Testis (tissue), 3 donors: ENCODE results near the gene DCN. TPM values are rescaled to one million over a fixed set of nuclear protein-coding genes. Genes with fewer than 3 reads are reported as not detected.

Experiments used
- DNase-seq: peaks from one replicate; pipeline ENCODE4 v3.0.0-alpha.2; 2019
- H3K27ac ChIP-seq, 2 donors: fragments of 200-600 bp; sonication (generic); one replicate each; pipeline ENCODE4 v1.5.1; 2019
- H3K27me3 ChIP-seq: fragments of 200-600 bp; sonication (generic); one replicate; pipeline ENCODE4 v1.5.1; 2019
- H3K36me3 ChIP-seq: fragments of 200-600 bp; sonication (generic); one replicate; pipeline ENCODE4 v1.5.1; 2017; ENCODE audit warnings: low read depth; ENCODE audit errors: missing control alignments
- H3K4me1 ChIP-seq: fragments of 200-600 bp; sonication (generic); one replicate; pipeline ENCODE4 v1.5.1; 2019
- H3K4me3 ChIP-seq, 2 donors: fragments of 200-600 bp; sonication (generic); one replicate each; pipeline ENCODE4 v1.5.1; 2017 to 2019
- H3K9me3 ChIP-seq: fragments of 200-600 bp; sonication (generic); one replicate; pipeline ENCODE4 v1.5.1; 2017
- CTCF ChIP-seq, 3 experiments: fragments of 450-650 bp in 2 of 3; fragments of 200-600 bp in 1 of 3; sonication (generic) in 1 of 3; IDR thresholded peaks; one replicate each; pipeline ENCODE4 v1.5.1; 2016 to 2019; ENCODE audit warnings: antibody characterized with exemption in 3 of 3, mild to moderate bottlenecking in 2 of 3, moderate library complexity in 1 of 3
- POLR2A ChIP-seq: fragments of 450-650 bp; IDR thresholded peaks from one replicate; pipeline ENCODE4 v1.6.1; 2017; ENCODE audit warnings: antibody characterized with exemption, mild to moderate bottlenecking, moderate library complexity
- WGBS, 2 donors: methylation state at CpG; one replicate each; pipeline ENCODE4 v1.1.5; 2018; 5-methylcytosine and 5-hydroxymethylcytosine counted together
- intact Hi-C: fragments of 100-400 bp; cut with DNase I; formaldehyde crosslinking; loops from one replicate; pipeline ENCODE4 v1.15.1; 2023; ENCODE audit warnings: low total_unique reads
- polyA plus RNA-seq: library from polyadenylated mRNA; stranded (reverse); fragments of 350-450 nt; fragmentation: Illumina TruSeq; extraction: RNeasy Lipid Tissue Mini Kit (QIAGEN cat#74804); gene quantifications from one replicate; pipeline ENCODE4 v1.2.3, GENCODE V29; 2014; ENCODE audit warnings: low read depth, low replicate concordance; ENCODE audit not compliant: insufficient read depth
- total RNA-seq, 2 donors: library from RNA; depleted of rRNA; stranded (reverse); fragments of >200 nt; gene quantifications; one replicate each; pipeline ENCODE4 v1.2.3, GENCODE V29; 2016

The DCN gene
- total and polyA plus RNA-seq, 3 donors from 2014 or later: 144 to 1,453 (median 329) TPM

GRCh38 chr12:91183551-91183950, 934 bp upstream of the DCN start:
- peak overlapping the region; percentile 40 to 90 for H3K27ac ChIP-seq
- TF ChIP-seq CTCF (IDR thresholded peaks at IDR 0.05): no peak
- TF ChIP-seq POLR2A: no peak
- DNase-seq: no peak
- H3K4me3 ChIP-seq: no peak overlapping the region
- no peaks in the 10 kb centered on the region for H3K4me1 ChIP-seq
- H3K9me3 ChIP-seq: no peaks in the 10 kb centered on the region
- 38 to 56% methylated on average over 2 of the region's 2 CpGs for WGBS, 2 donors
- H3K27me3 ChIP-seq: no peaks in the 10 kb centered on the region
- no peaks in the 10 kb centered on the region for H3K36me3 ChIP-seq
- intact Hi-C loops: loop anchor here (10.0 kb wide), 2 partner anchors 61 to 141 kb away; no protein-coding TSS in a partner anchor

- intact Hi-C loops: loop anchor here (10.0 kb wide), 2 partner anchors 64 to 144 kb away; no protein-coding TSS in a partner anchor
- 30 to 31% methylated on average over 4 of the region's 4 CpGs for WGBS, 2 donors
- no peaks in the 10 kb centered on the region for H3K27me3 ChIP-seq
- H3K4me1 ChIP-seq: no peaks in the 10 kb centered on the region
- TF ChIP-seq CTCF (IDR thresholded peaks at IDR 0.05) (no peak), POLR2A (no peak)
- no peak for DNase-seq
- H3K27ac ChIP-seq: peak overlapping the region; percentile 83 to 90
- H3K36me3 ChIP-seq: no peaks in the 10 kb centered on the region
- H3K9me3 ChIP-seq: no peaks in the 10 kb centered on the region
- peak overlapping the region; percentile 25 to 36 for H3K4me3 ChIP-seq
Measured at GRCh38 chr12:91180582-91181395, 1.8 kb downstream of the DCN start.

DNA sequence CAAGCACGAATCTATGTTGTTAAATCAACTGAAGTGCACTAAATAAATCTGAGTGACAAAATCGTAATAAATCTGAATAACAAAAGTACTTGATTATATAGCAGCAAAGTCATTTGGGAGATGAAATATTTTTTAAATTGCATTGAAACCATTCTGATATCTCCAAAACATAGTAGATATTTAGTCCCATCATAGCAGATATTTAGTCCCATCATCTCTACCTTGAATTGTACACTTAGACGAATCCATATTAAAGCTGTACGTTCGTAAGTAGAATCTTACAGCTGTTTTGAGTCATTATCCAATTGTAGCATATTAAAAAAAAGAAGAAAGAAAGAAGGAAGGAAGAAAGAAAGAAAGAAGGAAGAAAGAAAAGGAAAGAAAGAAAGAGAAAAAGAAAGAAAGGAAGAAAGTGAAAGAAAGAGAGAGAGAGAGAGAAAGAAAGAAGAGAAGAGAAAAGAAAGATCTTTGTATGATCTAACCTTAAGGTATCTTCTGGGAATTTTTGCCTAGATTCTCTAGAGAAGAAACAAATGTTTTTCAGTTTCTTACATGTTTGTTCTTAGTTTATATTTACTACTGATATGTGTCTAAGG, 2.6 kb downstream of the DCN start:
- TF ChIP-seq POLR2A (no peak), CTCF (IDR thresholded peaks at IDR 0.05) (no peak)
- H3K27me3 ChIP-seq: no peaks in the 10 kb centered on the region
- intact Hi-C loops: loop anchor here (10.0 kb wide), 2 partner anchors 65 to 145 kb away; no protein-coding TSS in a partner anchor
- peak overlapping the region; percentile 25 to 36 for H3K4me3 ChIP-seq
- H3K9me3 ChIP-seq: no peaks in the 10 kb centered on the region
- peak overlapping the region; percentile 83 to 90 for H3K27ac ChIP-seq
- 45 to 66% methylated on average over 5 of the region's 5 CpGs for WGBS, 2 donors
- no peak for DNase-seq
- no peaks in the 10 kb centered on the region for H3K4me1 ChIP-seq
- H3K36me3 ChIP-seq: no peaks in the 10 kb centered on the region

DNA sequence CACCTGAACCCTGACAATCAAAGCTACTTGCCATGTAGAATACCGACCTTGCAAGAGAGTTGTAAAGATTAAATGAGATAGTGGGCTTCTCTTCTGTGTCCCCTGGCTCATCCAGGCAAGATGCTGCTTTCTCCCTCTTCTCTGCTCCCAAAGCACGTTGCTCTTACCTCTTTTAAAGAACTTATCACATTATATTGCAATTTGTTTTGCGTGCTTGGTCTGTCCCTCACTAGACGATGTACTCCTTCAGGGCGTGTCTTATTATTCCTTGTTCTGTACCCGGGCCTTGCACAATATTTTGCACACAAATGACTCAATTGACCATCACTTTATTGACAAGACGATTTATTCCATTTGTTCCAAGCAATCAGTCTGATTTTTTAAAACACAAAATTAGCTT, 3.3 kb downstream of the DCN start:
- intact Hi-C loops: no loop called here
- H3K4me3 ChIP-seq: peak overlapping the region; percentile 25 to 36
- H3K36me3 ChIP-seq: no peaks in the 10 kb centered on the region
- DNase-seq: no peak
- peak overlapping the region; percentile 83 to 90 for H3K27ac ChIP-seq
- no peak for TF ChIP-seq CTCF (IDR thresholded peaks at IDR 0.05)
- TF ChIP-seq POLR2A: no peak
- no peaks in the 10 kb centered on the region for H3K9me3 ChIP-seq
- 34 to 49% methylated on average over 7 of the region's 7 CpGs for WGBS, 2 donors
- no peaks in the 10 kb centered on the region for H3K27me3 ChIP-seq
- H3K4me1 ChIP-seq: no peaks in the 10 kb centered on the region
